HEK293T (cell line): ENCODE data around the gene SHF.

ENCODE experiments used
- ARNT ChIP-seq: fragments of 450-650 bp; IDR thresholded peaks from 2 replicates; pipeline ENCODE4 v1.6.1; 2017; ENCODE audit warnings: mild to moderate bottlenecking
- ELF4 ChIP-seq: fragments of 450-650 bp; IDR thresholded peaks from 2 replicates; pipeline ENCODE4 v1.6.1; 2017; ENCODE audit warnings: antibody characterized with exemption
- FOXA1 ChIP-seq: fragments of 450-650 bp; IDR thresholded peaks from 2 replicates; pipeline ENCODE4 v1.6.1; 2016; ENCODE audit warnings: mild to moderate bottlenecking
- FOXM1 ChIP-seq: fragments of 450-650 bp; IDR thresholded peaks from 2 replicates; pipeline ENCODE4 v1.6.1; 2017; ENCODE audit warnings: mild to moderate bottlenecking, borderline replicate concordance
- HDGF ChIP-seq: fragments of 450-650 bp; IDR thresholded peaks from 2 replicates; pipeline ENCODE4 v1.6.1; 2017; ENCODE audit warnings: antibody characterized with exemption, borderline replicate concordance
- L3MBTL2 ChIP-seq: fragments of 450-650 bp; conservative IDR thresholded peaks from 2 replicates; pipeline ENCODE4 v1.6.1; 2016; ENCODE audit warnings: mild to moderate bottlenecking
- LEF1 ChIP-seq: fragments of 450-650 bp; IDR thresholded peaks from 2 replicates; pipeline ENCODE4 v1.6.1; 2017; ENCODE audit warnings: mild to moderate bottlenecking, borderline replicate concordance
- NFRKB ChIP-seq: fragments of 450-650 bp; IDR thresholded peaks from 2 replicates; pipeline ENCODE4 v1.6.1; 2016; ENCODE audit warnings: mild to moderate bottlenecking, moderate library complexity
- SP1 ChIP-seq: fragments of 450-650 bp; IDR thresholded peaks from 2 replicates; pipeline ENCODE4 v1.6.1; 2017
- SUZ12 ChIP-seq: fragments of 450-650 bp; IDR thresholded peaks from 2 replicates; pipeline ENCODE4 v1.6.1; 2016; ENCODE audit warnings: mild to moderate bottlenecking
- TARDBP ChIP-seq: fragments of 450-650 bp; IDR thresholded peaks from 2 replicates; pipeline ENCODE4 v1.6.1; 2016
- ZNF384 ChIP-seq: fragments of 450-650 bp; IDR thresholded peaks from 2 replicates; pipeline ENCODE4 v1.6.1; 2016

- TF ChIP-seq FOXA1 (no peak), SP1 (no peak), ZNF384 (no peak), FOXM1 (no peak), NFRKB (no peak), HDGF (no peak), ARNT (no peak), TARDBP (no peak), SUZ12 (no peak), ELF4 (no peak), LEF1 (no peak), L3MBTL2 (no peak)
Observed at GRCh38 chr15:45231132-45231531, 43.4 kb upstream of the SHF start.
